A673 (cell line): ENCODE measurements around the gene MPC1. TPM values are rescaled to one million over a fixed set of nuclear protein-coding genes. Genes with fewer than 3 reads are reported as not detected.

Experiments
- BruUV-seq: library from RNA; stranded (reverse); fragments of 400-500 nt; replicated peaks from 2 replicates; lab custom pipeline; 2021; lab: Mats Ljungman, UMichigan
- CTCF ChIA-PET: fragments of 300-600 bp; sonication (Branson Sonifier 250); formaldehyde crosslinking; loops from one replicate; lab custom pipeline; 2022; ENCODE audit warnings: antibody characterized with exemption; lab: Charles Lee
- POLR2A ChIA-PET: fragments of 300-600 bp; sonication (Branson Sonifier 250); formaldehyde crosslinking; loops from one replicate; lab custom pipeline; 2022; ENCODE audit warnings: antibody characterized with exemption; ENCODE audit not compliant: low non-redundant PET; lab: Charles Lee
- DNase-seq: peaks from one replicate; pipeline ENCODE4 v3.0.0-alpha.2; 2015; ENCODE audit warnings: low spot score
- H3K27ac ChIP-seq: fragments of 200-600 bp; sonication (generic); 2 replicates; pipeline ENCODE4 v1.5.1; 2016; ENCODE audit warnings: mixed run types, low read depth, mild to moderate bottlenecking, mixed read lengths, antibody characterized with exemption, low read length; ENCODE audit not compliant: poor library complexity, severe bottlenecking
- H3K27me3 ChIP-seq: fragments of 200-600 bp; sonication (generic); replicated peaks from 2 replicates; pipeline ENCODE4 v1.6.1; 2017; ENCODE audit warnings: mixed run types, low read depth, mild to moderate bottlenecking, mixed read lengths, antibody characterized with exemption, low read length; ENCODE audit not compliant: insufficient read depth, poor library complexity
- H3K36me3 ChIP-seq: fragments of 200-600 bp; sonication (generic); 2 replicates; pipeline ENCODE4 v1.6.1; 2016; ENCODE audit warnings: mixed run types, mild to moderate bottlenecking, mixed read lengths, antibody characterized with exemption, low read length; ENCODE audit not compliant: insufficient read depth, poor library complexity, severe bottlenecking
- H3K4me1 ChIP-seq: fragments of 200-600 bp; sonication (generic); 2 replicates; pipeline ENCODE4 v1.6.1; 2017; ENCODE audit warnings: mixed run types, mild to moderate bottlenecking, mixed read lengths, antibody characterized with exemption, low read length; ENCODE audit not compliant: insufficient read depth, poor library complexity, severe bottlenecking
- H3K4me3 ChIP-seq: fragments of 200-600 bp; sonication (generic); 2 replicates; pipeline ENCODE4 v1.5.1; 2016; ENCODE audit warnings: low read depth, mixed run types, mild to moderate bottlenecking, mixed read lengths, low read length; ENCODE audit not compliant: poor library complexity, severe bottlenecking
- H3K9me3 ChIP-seq: fragments of 200-600 bp; sonication (generic); 2 replicates; pipeline ENCODE4 v1.6.1; 2016; ENCODE audit warnings: mixed run types, low read depth, mild to moderate bottlenecking, mixed read lengths, antibody characterized with exemption, low read length; ENCODE audit not compliant: poor library complexity, severe bottlenecking
- EZH2 ChIP-seq: fragments of 200-600 bp; sonication (generic); IDR thresholded peaks from 2 replicates; pipeline ENCODE4 v1.6.1; 2017; ENCODE audit warnings: borderline replicate concordance, low read depth, mild to moderate bottlenecking, mixed read lengths, antibody characterized with exemption, low read length; ENCODE audit not compliant: poor library complexity, severe bottlenecking
- intact Hi-C: fragments of 100-400 bp; cut with micrococcal nuclease; formaldehyde crosslinking; loops from one replicate; pipeline ENCODE4 v1.10.0; 2022; ENCODE audit not compliant: unreplicated experiment
- total RNA-seq: library from RNA; stranded (reverse); gene quantifications from 2 replicates; pipeline ENCODE4 v1.2.3, GENCODE V29; 2021
- TF ChIP-seq, protein P1 (sequence below): fragments of 300-800, 200-600 bp; sonication (generic); conservative IDR thresholded peaks from 2 replicates; pipeline ENCODE4 v1.5.1; 2017; ENCODE audit warnings: low read depth, mild to moderate bottlenecking, antibody characterized with exemption, low read length, moderate library complexity, mixed read lengths

MPC1 gene
- total RNA-seq, 1 experiment from 2014 or later: 35.9 TPM

GRCh38 chr6:166379103-166379586 lies 3.6 kb downstream of the MPC1 start:
- no peak overlapping the region for H3K4me3 ChIP-seq
- H3K9me3 ChIP-seq: no peaks in the 10 kb centered on the region
- BruUV-seq: no TSS peak
- DNase-seq: no peak
- intact Hi-C loops: no loop called here
- peaks cover 4% of the 10 kb centered on the region for H3K4me1 ChIP-seq
- no peak overlapping the region for H3K27ac ChIP-seq
- ChIA-PET POLR2A (no interaction called here), CTCF (interaction anchor here (0.6 kb wide), 1 partner anchor 357 kb away, joined by 5 read pairs; no protein-coding TSS in a partner anchor)
- H3K36me3 ChIP-seq: no peaks in the 10 kb centered on the region
- TF ChIP-seq, protein P1, sequence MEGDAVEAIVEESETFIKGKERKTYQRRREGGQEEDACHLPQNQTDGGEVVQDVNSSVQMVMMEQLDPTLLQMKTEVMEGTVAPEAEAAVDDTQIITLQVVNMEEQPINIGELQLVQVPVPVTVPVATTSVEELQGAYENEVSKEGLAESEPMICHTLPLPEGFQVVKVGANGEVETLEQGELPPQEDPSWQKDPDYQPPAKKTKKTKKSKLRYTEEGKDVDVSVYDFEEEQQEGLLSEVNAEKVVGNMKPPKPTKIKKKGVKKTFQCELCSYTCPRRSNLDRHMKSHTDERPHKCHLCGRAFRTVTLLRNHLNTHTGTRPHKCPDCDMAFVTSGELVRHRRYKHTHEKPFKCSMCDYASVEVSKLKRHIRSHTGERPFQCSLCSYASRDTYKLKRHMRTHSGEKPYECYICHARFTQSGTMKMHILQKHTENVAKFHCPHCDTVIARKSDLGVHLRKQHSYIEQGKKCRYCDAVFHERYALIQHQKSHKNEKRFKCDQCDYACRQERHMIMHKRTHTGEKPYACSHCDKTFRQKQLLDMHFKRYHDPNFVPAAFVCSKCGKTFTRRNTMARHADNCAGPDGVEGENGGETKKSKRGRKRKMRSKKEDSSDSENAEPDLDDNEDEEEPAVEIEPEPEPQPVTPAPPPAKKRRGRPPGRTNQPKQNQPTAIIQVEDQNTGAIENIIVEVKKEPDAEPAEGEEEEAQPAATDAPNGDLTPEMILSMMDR: no peak
- no peak for TF ChIP-seq EZH2
- H3K27me3 ChIP-seq: no peaks in the 10 kb centered on the region

GRCh38 chr6:166377721-166378120 lies 5.0 kb downstream of the MPC1 start:
- H3K9me3 ChIP-seq: no peaks in the 10 kb centered on the region
- H3K27ac ChIP-seq: no peak overlapping the region
- BruUV-seq: no TSS peak
- TF ChIP-seq, protein P1: no peak
- TF ChIP-seq EZH2: no peak
- H3K4me1 ChIP-seq: peaks cover 4% of the 10 kb centered on the region
- ChIA-PET CTCF (interaction anchor here (0.6 kb wide), 1 partner anchor 98 kb away, joined by 4 read pairs; no protein-coding TSS in a partner anchor), POLR2A (no interaction called here)
- H3K4me3 ChIP-seq: no peak overlapping the region
- DNase-seq: no peak
- no peaks in the 10 kb centered on the region for H3K36me3 ChIP-seq
- no peaks in the 10 kb centered on the region for H3K27me3 ChIP-seq
- intact Hi-C loops: no loop called here

GRCh38 chr6:166375013-166375412 lies 7.7 kb downstream of the MPC1 start:
- POLR2A ChIA-PET: no interaction called here
- no peaks in the 10 kb centered on the region for H3K4me1 ChIP-seq
- BruUV-seq: no TSS peak
- no peak for DNase-seq
- H3K36me3 ChIP-seq: no peaks in the 10 kb centered on the region
- CTCF ChIA-PET: no interaction called here
- H3K4me3 ChIP-seq: no peak overlapping the region
- TF ChIP-seq EZH2: no peak
- TF ChIP-seq, protein P1: no peak
- no peaks in the 10 kb centered on the region for H3K9me3 ChIP-seq
- intact Hi-C loops: no loop called here
- no peak overlapping the region for H3K27ac ChIP-seq
- H3K27me3 ChIP-seq: no peaks in the 10 kb centered on the region
